Adipocyte (in vitro differentiated cells): Measurements from ENCODE around the gene KRTAP1-3.
A peak's percentile ranks its signal among the peaks of the same experiment; 100 is the strongest.
"Not testable (repeated sequence)": the region's sequence is repeated elsewhere in the genome, so short reads cannot be mapped to it uniquely, and the experiment has no call there.

Experiments used
- DNase-seq: peaks from one replicate; pipeline ENCODE4 v3.0.0-alpha.2; 2015; ENCODE audit warnings: low read depth
- H3K27me3 ChIP-seq: replicated peaks from 2 replicates; pipeline ENCODE4 v1.7.0; 2013; ENCODE audit warnings: mild to moderate bottlenecking, low read length, moderate library complexity; ENCODE audit not compliant: control insufficient read depth, insufficient read depth
- H3K36me3 ChIP-seq: 2 replicates; pipeline ENCODE4 v1.7.0; 2013; ENCODE audit warnings: low read length, mild to moderate bottlenecking, moderate library complexity; ENCODE audit not compliant: control insufficient read depth, insufficient read depth, severe bottlenecking
- H3K4me1 ChIP-seq: 2 replicates; pipeline ENCODE4 v1.7.0; 2013; ENCODE audit warnings: mild to moderate bottlenecking, low read length, moderate library complexity; ENCODE audit not compliant: control insufficient read depth, insufficient read depth
- H3K4me3 ChIP-seq: 2 replicates; pipeline ENCODE4 v1.7.0; 2013; ENCODE audit warnings: mild to moderate bottlenecking, low read length, moderate library complexity
- H3K9ac ChIP-seq: 2 replicates; pipeline ENCODE4 v1.7.0; 2013; ENCODE audit warnings: mild to moderate bottlenecking, low read length, moderate library complexity
- H3K9me3 ChIP-seq: 2 replicates; pipeline ENCODE4 v1.7.0; 2013; ENCODE audit warnings: mild to moderate bottlenecking, low read length, moderate library complexity; ENCODE audit not compliant: control insufficient read depth

Gene KRTAP1-3

DNA sequence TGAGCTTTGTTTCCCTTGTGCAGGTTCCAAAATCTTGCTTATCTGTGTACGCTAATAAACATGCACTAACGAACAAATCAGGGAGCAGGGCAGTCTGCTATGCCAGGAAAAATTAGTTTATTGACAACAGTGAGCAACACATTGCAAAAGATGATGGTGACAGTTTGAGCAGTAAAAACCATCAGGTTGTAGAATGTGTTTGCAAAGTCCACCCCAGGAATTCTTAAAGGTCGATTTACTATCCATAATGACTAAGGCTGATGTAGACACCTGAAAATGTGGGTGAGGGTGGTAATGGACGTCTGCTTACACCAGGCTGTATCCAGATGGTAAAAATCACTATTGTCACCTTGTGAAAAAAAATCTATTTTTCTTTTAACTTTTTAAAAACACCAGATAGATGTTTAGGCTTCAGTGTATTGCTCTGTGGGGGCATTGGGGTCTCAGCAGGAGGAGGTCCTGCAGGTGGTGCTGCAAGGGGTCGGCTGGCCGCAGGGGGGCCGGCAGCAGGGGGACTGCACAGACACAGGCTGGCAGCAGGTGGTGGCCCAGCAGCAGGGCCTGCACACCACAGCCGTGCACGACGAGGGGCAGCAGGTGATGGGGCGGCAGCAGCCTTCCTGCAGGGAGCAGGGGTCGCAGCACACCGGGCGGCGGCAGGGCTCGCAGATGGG lies 30.5 kb upstream of the KRTAP1-3 start:
- H3K4me3 ChIP-seq, H3K9ac ChIP-seq, H3K27me3 ChIP-seq, H3K36me3 ChIP-seq, DNase-seq, H3K9me3 ChIP-seq: not testable (repeated sequence)
- H3K4me1 ChIP-seq: peaks cover 26% of the 10 kb centered on the region

- H3K9ac ChIP-seq: no peak overlapping the region
- H3K9me3 ChIP-seq: no peaks in the 10 kb centered on the region
- H3K4me1 ChIP-seq: peaks cover 33% of the 10 kb centered on the region
- no peak for DNase-seq
- H3K27me3 ChIP-seq: no peaks in the 10 kb centered on the region
- no peak overlapping the region for H3K4me3 ChIP-seq
- no peaks in the 10 kb centered on the region for H3K36me3 ChIP-seq
These were observed 29.6 kb upstream of the KRTAP1-3 start for GRCh38 chr17:41064301-41064700.

GRCh38 chr17:41063449-41063848 lies 28.8 kb upstream of the KRTAP1-3 start:
- Histone ChIP-seq H3K27me3 (no peaks in the 10 kb centered on the region), H3K4me3 (no peak overlapping the region), H3K9ac (no peak overlapping the region), H3K4me1 (peaks cover 41% of the 10 kb centered on the region), H3K9me3 (no peaks in the 10 kb centered on the region), H3K36me3 (no peaks in the 10 kb centered on the region)
- no peak for DNase-seq

DNA sequence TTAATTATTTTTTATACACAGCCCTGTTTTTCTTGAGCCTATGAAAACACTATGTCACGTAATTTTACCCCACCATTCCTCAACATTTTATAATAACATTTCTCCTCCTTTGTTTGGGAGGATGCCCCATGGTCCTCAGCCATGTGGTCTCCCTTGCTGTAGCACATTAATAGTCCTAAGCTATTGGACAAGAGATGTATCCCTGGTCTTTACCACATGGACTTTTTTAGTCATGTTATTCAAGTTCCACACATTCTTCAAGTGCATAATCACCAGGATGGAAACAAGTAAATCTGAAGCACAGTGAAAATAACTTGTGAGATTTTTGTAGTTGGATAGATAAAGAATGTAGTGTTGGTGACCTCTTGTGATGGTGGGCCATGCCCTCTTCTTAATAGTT lies 27.3 kb upstream of the KRTAP1-3 start:
- no peaks in the 10 kb centered on the region for H3K36me3 ChIP-seq
- H3K4me3 ChIP-seq: no peak overlapping the region
- DNase-seq: peak; percentile 80
- no peaks in the 10 kb centered on the region for H3K27me3 ChIP-seq
- no peaks in the 10 kb centered on the region for H3K9me3 ChIP-seq
- H3K9ac ChIP-seq: peak overlapping the region; percentile 67
- peaks cover 42% of the 10 kb centered on the region for H3K4me1 ChIP-seq

DNA sequence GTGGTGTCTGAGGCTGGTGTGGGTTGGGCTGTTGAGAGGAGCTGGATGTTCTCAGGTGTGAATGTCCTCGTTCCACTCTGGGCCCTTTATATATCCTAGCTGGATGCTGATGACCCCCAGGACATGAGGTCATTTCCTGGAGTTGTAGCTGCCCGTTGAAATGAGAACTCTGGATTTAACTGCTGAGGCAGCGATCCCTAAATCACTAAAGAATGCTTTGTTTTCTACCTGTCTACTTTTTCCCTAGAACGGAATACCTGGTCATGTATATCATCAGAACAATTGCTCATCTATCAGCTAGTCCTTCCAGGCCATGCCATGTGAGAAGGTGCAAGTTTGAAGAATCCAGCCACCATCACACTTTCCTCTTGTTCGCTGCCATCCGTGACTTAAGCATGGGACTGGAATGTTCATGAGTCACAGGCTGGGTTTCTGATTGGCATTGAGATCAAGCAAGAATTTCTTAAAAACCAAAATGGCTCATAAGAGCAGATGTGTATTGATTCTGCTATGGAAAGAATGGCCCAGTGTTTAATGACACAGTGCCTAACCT lies 25.5 kb upstream of the KRTAP1-3 start, which contains the start of gene KRTAP2-3:
Gene KRTAP2-3 (minus strand): TSS at position 63 of the 553 bp plus-strand sequence. CDS start 64 bp downstream, outside the sequence.
- Histone ChIP-seq H3K27me3 (no peaks in the 10 kb centered on the region), H3K36me3 (no peaks in the 10 kb centered on the region), H3K4me1 (peaks cover 42% of the 10 kb centered on the region), H3K9ac (peak within 1 kb of the TSS; percentile 52), H3K4me3 (peak within 1 kb of the TSS; percentile 18), H3K9me3 (no peaks in the 10 kb centered on the region)
- peak; percentile 91 for DNase-seq

DNA sequence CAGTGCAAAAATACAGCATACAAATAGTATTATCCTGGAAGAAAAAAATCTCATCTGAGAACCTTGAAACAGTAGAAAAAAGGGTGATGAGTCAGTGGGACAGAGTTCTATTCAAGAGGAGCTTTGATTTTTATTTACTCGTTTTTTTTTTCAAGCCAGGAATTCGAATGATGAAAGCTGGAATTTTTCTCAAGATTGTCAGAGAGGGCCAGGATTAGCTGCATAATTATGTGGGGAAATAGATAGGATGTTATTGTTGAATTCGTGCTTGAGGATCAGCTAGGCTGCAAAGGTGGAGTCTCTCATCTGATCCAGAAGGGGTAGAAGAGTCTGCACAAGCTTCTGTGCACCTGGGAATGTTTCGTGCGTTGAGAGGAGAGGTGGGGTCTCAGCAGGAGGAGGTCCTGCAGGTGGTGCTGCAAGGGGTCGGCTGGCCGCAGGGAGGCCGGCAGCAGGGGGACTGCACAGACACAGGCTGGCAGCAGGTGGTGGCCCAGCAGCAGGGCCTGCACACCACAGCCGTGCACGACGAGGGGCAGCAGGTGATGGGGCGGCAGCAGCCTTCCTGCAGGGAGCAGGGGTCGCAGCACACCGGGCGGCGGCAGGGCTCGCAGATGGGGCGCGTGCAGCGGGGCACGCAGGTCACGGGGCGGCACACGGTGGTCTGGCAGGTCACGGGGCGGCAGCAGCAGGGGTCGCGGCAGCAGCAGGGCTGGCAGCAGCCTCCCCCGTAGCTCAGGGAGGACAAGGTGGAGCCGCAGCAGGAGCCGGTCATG lies 24.8 kb upstream of the KRTAP1-3 start:
- peak; percentile 89 for DNase-seq
- H3K9me3 ChIP-seq, H3K36me3 ChIP-seq, H3K4me3 ChIP-seq, H3K27me3 ChIP-seq: not testable (repeated sequence)
- peaks cover 42% of the 10 kb centered on the region for H3K4me1 ChIP-seq
- H3K9ac ChIP-seq: peak overlapping the region; percentile 46

DNA sequence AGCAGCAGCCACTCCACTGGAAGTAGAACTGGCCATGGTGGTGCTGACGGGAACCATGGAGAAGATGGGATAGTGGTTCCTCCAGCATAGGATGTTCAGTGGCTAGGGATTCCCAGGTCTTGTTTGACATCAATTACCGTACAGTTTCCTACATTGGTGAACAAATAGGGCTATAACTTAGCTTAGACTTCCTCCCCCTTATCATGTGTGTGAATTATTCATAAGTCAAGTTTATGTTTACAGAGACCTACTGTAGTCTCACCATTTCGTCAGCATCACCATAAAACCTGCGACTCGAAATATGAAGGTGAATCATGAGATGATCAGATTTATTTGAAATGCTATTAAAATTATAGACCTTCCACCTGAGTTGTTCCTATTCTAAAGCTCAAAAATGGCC lies 24.1 kb upstream of the KRTAP1-3 start:
- H3K9ac ChIP-seq: peak overlapping the region; percentile 20
- DNase-seq: no peak
- H3K36me3 ChIP-seq: no peaks in the 10 kb centered on the region
- peak overlapping the region; percentile 18 for H3K4me3 ChIP-seq
- H3K4me1 ChIP-seq: peaks cover 42% of the 10 kb centered on the region
- no peaks in the 10 kb centered on the region for H3K27me3 ChIP-seq
- H3K9me3 ChIP-seq: no peaks in the 10 kb centered on the region

- Histone ChIP-seq H3K4me3 (no peak overlapping the region), H3K9ac (no peak overlapping the region), H3K4me1 (peaks cover 42% of the 10 kb centered on the region), H3K9me3 (peaks cover 6% of the 10 kb centered on the region), H3K27me3 (no peaks in the 10 kb centered on the region), H3K36me3 (no peaks in the 10 kb centered on the region)
- no peak for DNase-seq
These were observed 22.9 kb upstream of the KRTAP1-3 start for GRCh38 chr17:41057547-41057946.

DNA sequence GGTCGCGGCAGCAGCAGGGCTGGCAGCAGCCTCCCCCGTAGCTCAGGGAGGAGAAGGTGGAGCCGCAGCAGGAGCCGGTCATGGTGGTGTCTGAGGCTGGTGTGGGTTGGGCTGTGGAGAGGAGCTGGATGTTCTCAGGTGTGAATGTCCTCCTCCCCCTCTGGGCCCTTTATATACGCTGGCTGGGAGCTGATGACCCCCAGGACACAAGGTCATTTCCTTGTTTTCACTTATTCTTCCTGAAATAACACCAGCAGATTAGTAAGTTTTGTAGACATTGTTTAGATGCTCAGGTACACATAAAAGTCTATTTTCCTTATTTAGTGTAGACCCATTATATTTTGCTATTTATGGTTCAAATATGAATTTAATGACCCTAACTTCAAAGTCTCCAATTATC lies 20.5 kb upstream of the KRTAP1-3 start, which contains the start of gene KRTAP2-2:
Gene KRTAP2-2 (minus strand): TSS at position 101 of the 400 bp plus-strand sequence. CDS start 19 bp downstream, at position 82.
- H3K9ac ChIP-seq, H3K4me3 ChIP-seq, H3K9me3 ChIP-seq, DNase-seq, H3K27me3 ChIP-seq, H3K36me3 ChIP-seq: not testable (repeated sequence)
- peaks cover 20% of the 10 kb centered on the region for H3K4me1 ChIP-seq

- not testable (repeated sequence) for H3K27me3 ChIP-seq, H3K4me3 ChIP-seq, H3K36me3 ChIP-seq, DNase-seq, H3K9me3 ChIP-seq, H3K9ac ChIP-seq
- peaks cover 16% of the 10 kb centered on the region for H3K4me1 ChIP-seq
These were observed 19.9 kb upstream of the KRTAP1-3 start for GRCh38 chr17:41054556-41054955.

DNA sequence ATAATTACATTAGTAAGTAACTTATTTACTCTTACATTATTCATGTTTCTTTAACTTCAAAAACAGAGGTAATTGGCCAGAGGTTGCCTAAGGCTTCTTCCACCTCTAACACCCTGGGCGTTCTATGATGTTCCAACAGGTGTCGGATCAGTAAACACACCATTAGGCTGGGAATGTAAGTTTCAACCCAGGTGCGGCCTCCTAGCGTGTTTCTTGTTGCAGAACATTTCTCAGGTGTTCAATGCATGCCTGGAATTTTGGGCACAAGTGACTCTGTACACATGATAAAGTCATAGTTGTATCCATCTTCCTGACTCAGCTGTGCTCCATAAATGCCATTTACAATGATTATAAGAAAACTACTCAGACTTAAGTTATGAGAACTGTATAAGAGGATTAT lies 19.4 kb upstream of the KRTAP1-3 start:
- H3K9me3 ChIP-seq: peaks cover 6% of the 10 kb centered on the region
- H3K4me3 ChIP-seq: no peak overlapping the region
- H3K36me3 ChIP-seq: no peaks in the 10 kb centered on the region
- H3K9ac ChIP-seq: no peak overlapping the region
- H3K4me1 ChIP-seq: peaks cover 13% of the 10 kb centered on the region
- H3K27me3 ChIP-seq: no peaks in the 10 kb centered on the region
- DNase-seq: no peak
